ENCODE results near the gene FGFRL1.
A peak's percentile ranks its signal among the peaks of the same experiment; 100 is the strongest.

Gene FGFRL1, protein sequence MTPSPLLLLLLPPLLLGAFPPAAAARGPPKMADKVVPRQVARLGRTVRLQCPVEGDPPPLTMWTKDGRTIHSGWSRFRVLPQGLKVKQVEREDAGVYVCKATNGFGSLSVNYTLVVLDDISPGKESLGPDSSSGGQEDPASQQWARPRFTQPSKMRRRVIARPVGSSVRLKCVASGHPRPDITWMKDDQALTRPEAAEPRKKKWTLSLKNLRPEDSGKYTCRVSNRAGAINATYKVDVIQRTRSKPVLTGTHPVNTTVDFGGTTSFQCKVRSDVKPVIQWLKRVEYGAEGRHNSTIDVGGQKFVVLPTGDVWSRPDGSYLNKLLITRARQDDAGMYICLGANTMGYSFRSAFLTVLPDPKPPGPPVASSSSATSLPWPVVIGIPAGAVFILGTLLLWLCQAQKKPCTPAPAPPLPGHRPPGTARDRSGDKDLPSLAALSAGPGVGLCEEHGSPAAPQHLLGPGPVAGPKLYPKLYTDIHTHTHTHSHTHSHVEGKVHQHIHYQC

DNA sequence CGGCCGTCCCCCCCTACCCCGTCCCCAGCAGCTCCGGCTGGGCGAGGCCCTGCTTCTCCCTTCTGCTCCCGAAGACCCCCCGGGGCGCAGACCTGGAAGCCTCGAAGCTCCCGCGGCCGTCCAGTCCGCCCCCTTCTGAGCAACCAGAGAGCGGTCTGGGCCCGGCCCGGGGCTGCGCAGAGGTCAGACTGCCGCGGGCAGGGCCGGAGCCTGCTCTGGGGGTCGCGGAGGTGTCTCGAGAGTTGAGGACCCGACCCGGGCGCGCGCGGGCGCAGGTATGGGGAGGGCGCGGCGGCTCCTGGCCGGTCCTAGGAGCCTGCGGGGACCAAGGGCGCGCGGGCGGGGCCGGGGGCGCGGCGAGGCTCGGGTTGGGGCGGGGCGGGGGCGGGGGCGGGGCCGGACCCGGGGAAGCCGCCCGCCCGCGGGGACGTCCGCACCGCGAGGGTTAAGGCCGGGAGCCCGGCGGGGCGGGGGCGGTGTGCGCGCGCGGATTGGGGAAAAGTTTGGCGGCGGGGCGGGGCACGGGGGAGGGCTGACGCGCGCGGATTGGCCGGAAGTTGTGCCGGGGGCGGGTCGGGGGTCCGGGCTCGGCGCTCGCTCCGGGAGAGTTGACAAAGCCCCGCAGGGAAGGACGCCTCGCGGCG is at the start of gene FGFRL1:
Gene FGFRL1 (plus strand): TSS at position 605 of the 644 bp plus-strand sequence. CDS start 860 bp downstream, outside the sequence.
- DNase-seq: peak; percentile 24

DNA sequence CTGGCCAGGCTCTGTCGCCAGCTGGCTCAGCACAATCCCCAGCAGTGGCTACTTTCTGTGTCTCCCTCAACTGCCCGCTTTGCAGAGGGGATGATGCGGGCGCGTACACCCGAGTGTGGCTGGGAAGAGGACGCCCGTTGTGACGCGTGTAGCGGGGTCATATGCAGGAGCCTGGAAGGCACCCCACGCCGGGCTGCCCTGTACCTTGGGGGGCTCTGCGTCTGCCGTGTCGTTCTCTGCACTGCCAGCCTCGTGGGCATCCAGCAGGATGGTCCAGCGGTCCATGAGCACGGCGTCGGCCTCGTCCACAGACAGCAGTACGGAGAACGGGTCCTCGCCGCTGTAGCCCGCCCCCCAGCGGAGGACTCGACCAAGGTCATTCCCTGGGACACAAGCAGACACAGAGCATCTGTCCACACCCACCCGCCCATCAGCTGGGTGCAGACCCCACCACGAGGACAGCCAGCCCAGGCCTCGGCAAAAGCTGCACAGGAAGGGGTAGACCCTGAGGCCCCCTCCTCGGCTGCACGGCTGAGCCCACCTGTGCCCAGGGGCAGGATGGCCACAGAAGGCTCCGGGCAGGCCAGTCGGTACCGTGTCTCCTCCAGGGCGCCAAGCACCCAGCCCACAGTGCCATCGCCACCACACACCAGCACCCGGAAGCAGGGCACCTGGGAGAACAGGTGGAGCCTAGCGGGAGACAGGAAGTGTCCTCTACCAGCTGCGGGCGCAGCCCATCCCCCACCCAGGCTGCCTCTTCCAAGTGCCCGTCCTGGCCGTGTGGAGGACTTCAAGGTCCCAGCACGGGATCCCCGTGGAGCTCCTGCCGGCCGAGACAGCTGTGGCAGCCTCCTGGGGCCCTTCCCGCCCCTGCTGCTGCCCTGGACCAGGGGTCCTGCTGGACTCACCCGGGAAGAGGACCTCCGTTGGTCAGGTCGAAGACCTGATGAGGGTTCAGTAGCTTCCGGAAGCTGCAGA is 48.9 kb upstream of the FGFRL1 start:
- no peak for DNase-seq

DNA sequence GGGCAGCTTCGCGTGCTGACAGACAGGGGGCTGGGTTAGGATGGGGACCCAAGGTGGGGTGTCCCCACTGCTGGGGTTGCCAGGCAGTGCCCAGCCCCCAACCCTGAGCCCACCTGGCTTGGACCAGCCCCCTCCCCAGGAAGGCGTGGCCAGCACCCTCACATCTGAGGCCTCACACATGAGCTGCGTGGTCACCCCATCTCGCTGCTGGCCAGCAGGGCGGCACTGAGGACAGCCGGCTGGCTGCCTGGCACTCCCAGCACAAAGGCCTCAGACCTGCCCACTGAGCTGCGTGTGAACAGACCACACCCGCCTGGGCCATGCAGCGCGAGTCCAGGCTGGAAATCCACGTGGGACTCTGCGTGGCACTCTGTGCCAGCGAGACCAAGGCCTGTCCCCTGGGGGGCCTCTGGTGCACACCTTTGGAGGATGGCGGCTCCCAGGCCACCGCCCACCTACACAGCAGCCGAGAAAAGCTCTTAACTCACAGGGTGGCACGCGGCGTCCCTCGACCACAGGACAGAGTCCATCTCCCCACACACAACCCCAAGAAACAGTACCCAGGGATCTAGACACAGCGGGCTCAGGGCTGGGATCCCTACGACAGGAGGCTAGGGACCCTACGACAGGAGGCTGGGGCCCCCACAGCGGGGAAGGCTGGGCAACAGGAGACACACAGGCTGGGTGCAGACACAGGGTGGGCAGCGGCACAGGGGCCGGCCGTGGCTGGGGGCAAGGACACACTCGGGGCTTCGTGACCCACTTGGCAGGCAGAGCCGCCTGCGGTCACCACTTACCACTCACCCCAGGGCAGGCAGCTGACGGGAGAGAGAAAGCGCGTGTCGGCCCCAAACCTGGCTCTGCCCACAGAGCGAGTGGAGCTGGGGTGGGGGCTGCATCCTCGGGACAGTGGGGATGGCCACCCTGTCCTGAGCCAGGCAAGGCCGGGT is 47.9 kb upstream of the FGFRL1 start:
- DNase-seq: no peak

DNA sequence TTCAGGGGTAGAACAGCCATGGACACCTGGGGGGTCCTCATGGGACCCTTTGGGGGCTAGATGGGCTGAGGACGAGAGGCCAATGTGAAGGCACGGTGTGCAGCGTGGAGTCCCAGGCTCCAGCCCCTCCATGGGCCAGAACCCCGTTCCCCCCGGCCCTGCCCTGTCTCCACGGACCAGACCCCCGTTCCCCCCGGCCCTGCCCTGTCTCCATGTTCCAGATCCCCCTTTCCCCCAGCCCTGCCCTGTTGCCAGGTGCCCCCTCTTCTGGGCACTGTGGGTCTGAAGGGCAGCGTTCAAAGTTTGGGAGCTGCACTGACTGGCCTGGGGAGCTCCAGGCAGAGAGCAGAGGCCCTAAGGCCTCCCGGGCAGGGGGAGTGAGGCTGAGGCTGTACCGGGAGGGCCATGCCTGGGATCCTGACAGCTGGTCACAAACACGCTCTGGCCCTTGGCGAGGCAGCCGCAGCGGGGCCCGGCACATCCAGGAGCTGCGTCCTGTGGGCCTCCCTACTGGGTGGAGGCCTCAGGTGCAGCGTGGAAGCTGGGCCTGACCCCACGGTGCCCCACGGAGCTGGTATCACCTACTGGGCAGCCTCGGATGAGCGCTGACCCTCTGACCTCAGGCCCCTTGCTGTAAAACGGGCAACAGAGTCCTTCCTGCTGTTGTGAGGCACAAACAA is 46.9 kb upstream of the FGFRL1 start:
- no peak for DNase-seq

DNA sequence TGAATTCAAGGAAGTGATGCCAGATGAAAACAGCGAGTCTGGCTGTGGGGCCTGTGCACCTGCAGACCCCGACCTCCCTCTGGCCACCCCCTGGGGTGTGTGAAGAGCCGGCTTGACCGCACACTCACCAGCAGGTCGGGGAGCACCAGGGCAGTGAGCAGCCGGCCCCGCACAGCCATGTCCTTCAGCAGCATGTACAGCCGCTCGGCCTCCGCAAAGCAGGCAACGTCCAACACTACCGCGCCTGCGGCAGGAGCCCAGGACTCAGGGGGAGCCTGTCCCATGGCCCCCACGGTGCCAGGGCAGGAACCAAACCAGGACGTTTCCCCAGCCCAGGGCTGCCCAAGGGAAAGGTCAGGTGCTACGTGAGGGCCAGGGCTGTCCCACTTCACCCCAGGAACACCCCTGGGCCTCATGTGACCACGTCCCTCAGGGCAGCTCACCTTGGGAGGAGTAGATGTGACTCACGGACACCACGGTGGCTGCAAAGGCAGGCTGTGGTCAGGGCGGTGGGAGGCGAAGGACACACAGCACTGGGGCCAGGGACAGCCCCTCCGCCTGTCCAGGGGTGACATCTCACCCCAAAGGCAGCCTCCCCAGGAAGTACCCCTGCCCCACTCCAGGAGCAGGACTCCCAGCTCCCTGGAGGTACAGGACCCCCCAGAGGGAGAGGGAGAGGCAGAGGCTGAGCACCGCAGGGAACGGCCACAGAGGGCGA is 46.2 kb upstream of the FGFRL1 start:
- DNase-seq: no peak

DNA sequence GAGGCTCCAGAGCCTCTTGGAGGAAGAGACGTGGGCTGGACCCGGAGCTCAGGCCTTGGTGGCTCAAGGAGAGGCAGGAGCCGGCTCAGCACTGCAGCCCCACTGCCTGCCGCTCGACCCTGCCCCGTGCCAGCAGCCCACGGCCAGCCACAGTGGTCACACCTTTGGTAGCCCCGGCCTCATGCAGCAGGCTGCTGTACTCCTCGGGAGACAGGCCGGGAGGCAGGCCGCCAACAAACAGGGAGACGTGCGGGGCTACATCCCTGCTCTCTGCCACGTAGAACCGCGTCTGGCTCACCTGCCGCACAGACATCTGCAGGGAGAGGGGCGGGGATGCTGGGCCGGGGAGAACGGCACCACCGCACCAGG is 45.7 kb upstream of the FGFRL1 start:
- no peak for DNase-seq

DNA sequence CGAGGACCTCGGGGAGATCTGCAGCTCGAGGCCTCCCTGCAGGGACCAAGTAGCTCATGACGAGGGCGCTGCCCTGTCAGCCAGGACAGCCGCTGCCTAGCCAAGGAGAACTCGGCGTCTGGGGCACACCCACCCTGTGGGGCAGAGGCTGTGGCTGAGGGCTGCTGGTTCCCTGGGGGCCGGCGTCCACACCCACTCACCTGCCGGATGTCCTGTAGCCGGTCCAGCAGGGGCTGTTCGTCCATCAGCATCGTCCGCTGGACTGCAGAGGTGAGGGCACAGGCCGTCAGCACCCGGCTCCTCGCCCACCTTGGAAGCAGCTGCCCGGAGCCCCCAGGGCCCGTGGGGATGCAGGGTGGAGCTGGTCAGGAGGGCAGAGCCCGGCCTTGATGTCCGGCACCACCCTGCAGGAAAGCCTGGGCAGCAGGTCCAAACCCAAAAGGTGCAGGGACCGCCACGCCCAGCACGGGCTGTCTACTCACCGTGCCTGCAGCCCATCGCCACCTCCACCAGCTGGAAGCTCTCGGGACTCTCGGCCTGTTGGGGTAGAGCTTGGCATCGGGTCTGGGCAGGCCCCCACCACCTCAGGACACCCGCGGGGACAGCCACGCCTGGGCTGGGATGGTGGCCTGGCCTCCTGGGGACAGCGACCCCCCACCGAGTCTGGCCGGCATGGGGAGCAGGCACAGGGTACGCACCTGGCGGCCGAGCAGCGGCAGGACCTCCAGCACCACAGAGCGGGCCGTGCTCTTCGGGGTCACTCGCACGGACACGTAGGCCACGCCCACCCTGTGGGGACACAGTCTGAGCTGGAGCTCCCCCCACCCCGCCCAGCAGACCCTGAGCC is 44.9 kb upstream of the FGFRL1 start:
- DNase-seq: no peak

DNA sequence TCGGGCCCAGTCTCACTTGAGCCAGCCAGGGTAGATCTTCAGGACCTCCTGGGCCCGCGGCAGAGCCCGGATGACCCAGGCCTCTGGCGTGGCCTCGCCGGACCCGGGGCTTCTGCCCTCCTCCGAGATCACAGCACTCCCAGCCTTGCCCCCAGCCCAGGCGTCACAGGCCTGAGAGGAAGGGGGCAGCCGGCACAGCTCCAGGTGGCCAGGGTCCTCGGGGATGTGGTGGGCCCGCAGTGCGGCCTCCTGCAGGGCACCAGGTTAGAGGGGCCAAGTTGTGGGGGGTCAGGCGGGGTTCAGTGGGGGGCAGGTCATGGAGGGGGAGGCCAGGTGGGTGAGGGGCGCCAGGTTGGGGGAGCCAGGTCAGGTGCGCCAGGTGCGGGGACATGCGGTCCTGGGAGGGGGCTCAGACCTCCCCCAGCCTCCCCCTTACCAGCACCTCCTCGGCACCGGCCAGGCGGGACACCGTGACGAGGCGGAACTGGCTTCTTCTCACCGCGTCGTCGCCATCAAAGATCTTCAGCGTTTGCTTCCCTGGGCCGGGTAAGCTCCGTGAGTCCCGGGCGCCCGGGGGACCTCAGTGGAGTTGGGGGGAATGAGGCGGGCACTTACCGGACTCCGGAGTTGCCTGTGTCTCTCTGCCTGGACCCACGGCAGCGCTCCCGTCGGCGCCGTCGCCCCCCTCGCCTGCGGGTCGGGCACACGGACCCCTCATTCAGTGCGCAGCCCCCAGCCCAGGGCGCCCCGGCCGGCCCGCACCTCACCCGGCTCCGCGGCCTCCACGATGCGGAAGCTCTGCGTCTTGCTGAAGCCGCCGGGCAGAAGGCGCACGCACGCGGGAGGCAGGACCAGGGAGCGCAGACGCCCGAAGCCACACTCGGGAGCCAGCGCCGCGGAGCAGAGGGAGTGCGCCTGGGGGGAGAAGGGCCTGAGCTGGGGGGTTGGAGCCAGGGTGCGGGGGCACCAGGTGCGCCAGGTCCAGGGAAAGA is 44.0 kb upstream of the FGFRL1 start:
- DNase-seq: no peak

DNA sequence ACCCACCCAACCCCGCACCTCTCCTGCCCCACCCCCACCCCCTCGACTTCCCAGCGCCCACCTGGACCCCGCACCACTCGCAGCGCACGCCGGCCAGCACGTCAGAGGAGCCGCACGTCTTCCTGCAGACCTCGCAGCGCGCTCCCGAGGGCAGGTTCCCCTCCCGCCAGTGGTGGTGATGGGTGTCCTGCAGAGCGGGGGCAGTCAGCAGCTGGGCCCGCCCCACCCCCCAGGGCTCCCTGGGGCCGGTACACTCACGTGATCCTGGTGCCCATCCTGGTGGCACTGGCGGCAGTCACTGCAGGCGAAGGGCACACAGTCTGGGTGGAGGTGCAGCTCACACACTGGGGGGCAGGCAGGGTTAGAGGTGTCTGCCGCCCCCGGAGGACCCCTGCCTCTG is 43.2 kb upstream of the FGFRL1 start:
- DNase-seq: no peak

DNA sequence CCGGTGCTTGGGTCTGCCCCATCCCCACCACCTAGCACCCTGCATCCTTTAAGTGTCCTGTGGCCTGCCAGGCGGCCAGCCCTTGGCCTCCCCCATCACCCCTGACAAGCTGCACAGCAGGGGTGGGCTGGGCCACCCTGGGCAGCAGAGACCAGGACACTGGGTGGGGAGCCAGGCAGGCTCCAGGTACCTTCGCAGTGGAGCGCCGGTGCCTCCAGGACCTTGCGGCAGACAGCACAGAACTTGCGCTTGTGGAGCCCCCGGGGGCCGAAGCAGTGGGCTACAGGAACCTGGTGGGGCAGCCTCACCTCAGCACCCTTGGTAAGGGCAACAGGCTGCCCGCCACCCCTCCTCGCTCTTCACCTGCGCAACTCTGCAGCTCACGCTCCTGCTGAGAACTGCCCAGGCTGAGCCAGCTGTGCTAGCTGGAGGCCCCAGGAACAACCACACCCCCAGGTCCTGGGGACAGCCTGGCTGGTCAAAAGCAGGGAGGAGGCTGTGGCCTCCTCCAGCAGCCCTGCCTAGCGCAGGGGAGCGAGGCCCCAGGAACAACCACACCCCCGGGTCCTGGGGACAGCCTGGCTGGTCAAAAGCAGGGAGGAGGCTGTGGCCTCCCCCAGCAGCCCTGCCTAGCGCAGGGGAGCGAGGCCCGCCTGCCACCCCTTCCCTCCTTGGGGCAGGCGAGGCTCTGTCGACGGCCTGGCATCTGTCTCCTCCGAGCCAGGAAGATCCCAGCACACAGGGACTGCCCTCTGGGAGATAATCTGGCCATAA is 42.6 kb upstream of the FGFRL1 start:
- DNase-seq: no peak

DNA sequence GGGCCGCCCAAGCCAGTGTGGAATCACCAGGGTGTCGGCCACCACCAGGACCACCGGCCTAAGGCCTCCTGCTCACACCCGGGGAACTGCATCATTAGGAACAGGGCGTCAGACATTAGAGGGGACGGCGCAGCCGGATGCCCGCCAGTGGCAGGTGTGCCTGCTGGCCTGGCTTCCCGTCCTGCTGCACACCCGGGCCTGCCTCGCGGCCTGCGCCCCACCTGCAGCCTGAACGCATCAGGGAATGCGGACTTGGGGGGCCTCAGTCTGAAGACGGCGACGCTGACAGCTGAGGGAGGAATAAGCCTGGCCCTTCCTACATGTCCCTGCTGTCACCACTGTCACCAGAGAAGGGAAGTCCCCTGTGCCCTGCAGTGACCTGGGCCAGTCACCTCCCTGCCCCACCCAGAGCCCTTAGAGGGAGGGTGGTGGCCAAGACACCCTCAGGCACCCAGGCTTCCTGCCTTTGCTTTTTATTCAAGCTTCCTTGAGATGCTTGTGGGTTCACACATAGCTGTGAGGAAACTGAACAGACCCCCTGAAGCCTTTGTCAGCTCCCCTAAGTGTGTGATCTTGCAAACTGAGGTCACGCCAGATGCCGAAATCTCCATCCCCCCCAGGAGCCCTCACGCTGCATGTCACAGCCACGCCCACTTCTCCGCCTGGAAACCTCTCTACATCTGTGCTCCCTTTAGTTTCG is 41.2 kb upstream of the FGFRL1 start:
- no peak for DNase-seq

DNA sequence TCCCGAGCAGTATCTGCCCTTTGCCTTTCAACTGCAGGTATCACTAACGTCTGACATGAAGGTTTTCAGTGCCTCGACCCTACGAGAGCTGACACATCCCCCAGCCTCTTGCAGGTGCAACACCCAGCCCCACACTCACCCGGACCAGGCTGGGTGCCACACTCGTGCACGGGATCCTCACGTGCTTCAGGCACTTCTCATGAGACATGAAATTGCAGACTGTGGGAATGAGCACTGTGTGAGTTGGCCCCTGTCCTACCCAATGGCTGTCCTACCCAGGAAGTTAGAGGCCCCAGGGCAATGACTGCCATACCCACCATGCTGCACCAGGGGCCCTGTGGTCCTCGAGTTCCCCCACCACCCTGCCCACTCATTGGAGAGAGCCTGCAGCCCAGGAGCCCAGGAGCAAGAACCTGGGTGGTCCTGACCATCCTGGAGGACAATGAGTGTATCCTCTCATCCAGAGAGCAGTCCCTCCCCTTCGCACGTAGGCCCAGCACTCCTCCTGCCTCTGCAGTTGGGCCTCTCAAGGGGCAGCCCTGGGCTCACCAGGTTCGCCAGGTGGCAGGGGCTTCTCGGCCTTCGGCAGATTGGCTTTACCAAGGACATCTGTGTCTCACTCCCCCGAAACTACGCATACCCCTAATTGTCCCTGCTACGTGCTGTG is 40.4 kb upstream of the FGFRL1 start:
- no peak for DNase-seq

DNA sequence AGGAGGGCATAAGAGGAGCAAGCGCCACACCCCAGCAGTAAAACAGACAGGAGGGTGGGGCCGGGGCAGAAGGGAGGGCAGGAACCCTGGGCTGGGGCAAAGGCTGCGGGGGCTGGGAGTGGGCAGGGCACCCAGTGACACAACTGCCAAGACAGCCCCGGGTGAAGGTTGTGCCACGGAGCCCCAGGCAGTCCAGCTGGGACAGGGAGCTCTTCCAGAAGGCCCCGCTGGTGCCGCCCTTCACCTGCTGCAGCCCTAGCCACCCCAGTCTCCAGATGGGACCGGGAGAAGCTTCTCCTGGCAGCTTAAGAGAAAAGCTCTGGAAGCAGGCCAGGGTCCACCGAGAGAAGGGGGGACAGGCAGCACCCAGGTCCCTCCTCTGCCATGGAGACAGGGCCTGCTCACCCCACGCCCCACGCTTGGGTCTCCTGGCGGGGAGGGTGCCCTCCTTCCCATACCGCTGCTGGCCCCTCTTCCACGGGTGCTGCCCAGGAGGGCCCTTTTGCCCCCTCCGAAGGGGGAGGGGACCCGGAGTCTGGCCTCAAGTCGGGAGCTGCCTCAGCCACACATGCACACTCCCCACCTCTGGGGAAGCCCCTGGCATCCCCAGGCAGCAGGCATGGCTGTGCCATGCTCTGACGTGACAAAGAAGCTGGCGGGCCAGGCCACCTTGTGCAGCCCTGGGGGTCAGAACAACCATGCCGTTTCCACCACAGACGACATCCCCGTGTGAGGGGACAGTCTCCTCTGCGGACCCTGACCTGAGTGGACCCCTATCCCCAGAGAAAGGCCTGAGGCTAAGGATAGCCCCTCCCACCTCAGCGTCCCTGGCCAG is 39.5 kb upstream of the FGFRL1 start:
- no peak for DNase-seq

DNA sequence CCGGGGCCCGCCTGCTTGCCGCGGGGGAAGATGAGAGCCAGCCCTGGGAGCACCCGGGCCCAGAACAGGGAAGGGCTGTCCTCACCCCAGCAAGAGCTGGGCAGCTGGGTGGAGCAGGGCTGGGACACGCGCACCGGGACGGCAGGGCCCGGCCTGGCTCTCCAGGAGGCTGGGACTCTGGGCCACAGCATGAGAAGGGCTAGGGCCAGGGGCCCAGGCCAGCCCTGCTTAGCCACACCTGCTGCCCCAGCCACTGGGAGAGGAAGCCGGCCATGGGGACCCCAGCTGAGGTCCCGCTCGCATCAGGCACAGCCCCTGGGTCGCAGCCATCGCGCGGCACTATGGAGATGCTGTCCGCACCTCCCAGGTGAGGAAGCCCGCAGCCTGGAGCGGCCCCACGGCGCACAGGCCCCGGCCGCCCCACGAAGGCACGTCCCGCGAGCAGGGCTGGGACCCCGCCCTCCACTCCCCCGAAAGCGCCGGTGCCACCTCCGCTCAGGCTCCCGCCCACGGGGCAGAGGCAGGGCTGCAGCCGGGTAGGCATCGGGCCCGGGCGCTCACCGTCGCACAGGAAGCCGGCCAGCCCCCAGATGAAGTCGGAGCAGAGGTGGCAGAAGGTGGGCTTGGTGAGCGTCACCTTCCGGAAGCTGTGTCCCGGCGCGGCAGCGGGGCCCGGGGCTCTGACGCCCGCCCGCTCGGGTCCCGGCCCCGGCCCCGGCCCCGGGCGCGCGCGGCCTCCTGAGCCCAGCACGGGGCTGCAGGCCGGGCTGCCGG is 38.6 kb upstream of the FGFRL1 start:
- no peak for DNase-seq

Data from KG1 (cell line).